Mucosa of rectum (tissue), 2 donors: ENCODE results near the gene TCF12.
A peak's percentile ranks its signal among the peaks of the same experiment; 100 is the strongest.

Experiments
- H3K27ac ChIP-seq, 2 donors: one replicate each; pipeline ENCODE4 v1.7.0; 2013; ENCODE audit warnings: inconsistent platforms in 2 of 2, low read depth in 2 of 2, low read length in 2 of 2
- H3K27me3 ChIP-seq, 2 donors: one replicate each; pipeline ENCODE4 v1.7.0; 2013; ENCODE audit warnings: low read length in 2 of 2; ENCODE audit not compliant: control insufficient read depth in 2 of 2, insufficient read depth in 2 of 2
- H3K36me3 ChIP-seq, 2 donors: one replicate each; pipeline ENCODE4 v1.7.0; 2013; ENCODE audit warnings: low read length in 2 of 2; ENCODE audit not compliant: control insufficient read depth in 2 of 2, insufficient read depth in 2 of 2
- H3K4me1 ChIP-seq, 2 donors: one replicate each; pipeline ENCODE4 v1.7.0; 2013; ENCODE audit warnings: low read length in 2 of 2, mild to moderate bottlenecking in 1 of 2; ENCODE audit not compliant: control insufficient read depth in 2 of 2, insufficient read depth in 2 of 2
- H3K4me3 ChIP-seq, 2 donors: one replicate each; pipeline ENCODE4 v1.7.0; 2013; ENCODE audit warnings: low read length in 2 of 2
- H3K9ac ChIP-seq, 2 donors: one replicate each; pipeline ENCODE4 v1.7.0; 2013; ENCODE audit warnings: low read length in 2 of 2, low read depth in 1 of 2, mild to moderate bottlenecking in 1 of 2
- H3K9me3 ChIP-seq, 2 donors: one replicate each; pipeline ENCODE4 v1.7.0; 2013; ENCODE audit warnings: low read length in 2 of 2; ENCODE audit not compliant: control insufficient read depth in 2 of 2
- donor health status: healthy.
- donor health status: Normal muscosa, but diverticular disease.

The TCF12 gene

DNA sequence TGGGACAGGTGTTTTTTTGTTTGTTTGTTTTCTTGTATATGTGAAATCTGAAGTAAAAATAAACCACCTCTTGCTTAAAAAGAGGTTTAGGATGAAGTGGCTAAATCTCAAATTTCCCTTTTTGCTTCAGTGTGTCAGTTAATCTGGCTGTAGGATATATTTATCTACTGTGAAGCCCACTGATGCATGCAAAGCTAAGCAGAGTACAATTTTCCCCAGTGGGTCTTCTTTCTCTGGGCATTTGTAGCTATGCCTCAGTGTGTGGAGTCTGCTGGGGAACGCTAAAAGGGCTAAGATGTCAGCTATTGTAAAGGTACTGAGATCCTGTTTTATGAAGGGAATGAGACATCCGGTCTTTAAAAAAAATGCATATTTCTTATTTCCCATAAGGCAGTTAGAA is 190.6 kb downstream of the TCF12 start:
- Histone ChIP-seq H3K36me3 (peaks cover 0 to 2% of the 10 kb centered on the region in 2 donors), H3K9ac (no peak overlapping the region), H3K9me3 (no peaks in the 10 kb centered on the region), H3K4me3 (no peak overlapping the region), H3K27ac (no peak overlapping the region), H3K27me3 (no peaks in the 10 kb centered on the region), H3K4me1 (peaks cover 0 to 3% of the 10 kb centered on the region in 2 donors)

DNA sequence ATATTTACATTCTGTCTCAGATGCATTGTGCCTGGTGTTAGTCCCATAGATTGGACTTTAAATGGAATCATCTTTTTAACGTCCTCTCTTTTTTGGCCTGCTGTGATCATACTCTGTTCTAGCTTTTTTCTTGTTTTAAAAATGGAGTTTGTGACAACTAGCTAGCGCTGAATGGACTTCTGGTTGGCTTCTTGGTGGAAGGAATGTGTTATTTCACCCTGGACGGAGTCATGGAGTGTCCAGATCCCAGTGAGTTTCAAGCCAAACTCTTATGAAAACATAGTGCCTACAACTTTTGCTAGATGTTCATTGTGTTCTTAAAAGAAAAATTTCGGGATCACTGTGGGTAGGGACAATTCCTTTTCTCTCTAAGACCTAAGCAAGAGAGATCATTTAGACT is 192.6 kb downstream of the TCF12 start:
- no peaks in the 10 kb centered on the region for H3K36me3 ChIP-seq
- no peak overlapping the region for H3K4me3 ChIP-seq
- peaks cover 0 to 8% of the 10 kb centered on the region in 2 donors for H3K4me1 ChIP-seq
- H3K27ac ChIP-seq: no peak overlapping the region
- H3K9ac ChIP-seq: no peak overlapping the region
- no peaks in the 10 kb centered on the region for H3K27me3 ChIP-seq
- H3K9me3 ChIP-seq: no peaks in the 10 kb centered on the region

DNA sequence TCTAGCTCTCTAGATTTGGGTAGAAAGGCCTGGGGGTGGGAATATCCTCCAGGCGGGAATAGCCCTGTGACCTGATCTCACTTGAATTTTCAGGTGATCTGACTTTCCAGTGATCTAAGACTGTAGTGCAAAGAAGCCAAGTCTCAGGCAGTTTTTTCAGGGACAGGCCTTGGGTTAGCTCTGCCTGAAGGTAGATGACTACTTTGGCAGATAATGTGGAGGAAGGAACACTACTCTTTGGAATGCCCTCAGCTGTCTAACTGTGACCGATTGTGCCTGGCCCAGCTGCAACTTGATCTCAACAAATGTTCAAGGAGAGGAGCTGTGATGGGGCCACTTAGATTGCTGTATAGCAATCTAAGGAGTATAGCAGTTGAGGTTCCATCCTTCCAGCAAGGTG is 193.7 kb downstream of the TCF12 start:
- no peak overlapping the region for H3K9ac ChIP-seq
- no peaks in the 10 kb centered on the region for H3K27me3 ChIP-seq
- H3K9me3 ChIP-seq: no peaks in the 10 kb centered on the region
- H3K4me3 ChIP-seq: no peak overlapping the region
- no peaks in the 10 kb centered on the region for H3K36me3 ChIP-seq
- no peak overlapping the region for H3K27ac ChIP-seq
- peaks cover 0 to 8% of the 10 kb centered on the region in 2 donors for H3K4me1 ChIP-seq

DNA sequence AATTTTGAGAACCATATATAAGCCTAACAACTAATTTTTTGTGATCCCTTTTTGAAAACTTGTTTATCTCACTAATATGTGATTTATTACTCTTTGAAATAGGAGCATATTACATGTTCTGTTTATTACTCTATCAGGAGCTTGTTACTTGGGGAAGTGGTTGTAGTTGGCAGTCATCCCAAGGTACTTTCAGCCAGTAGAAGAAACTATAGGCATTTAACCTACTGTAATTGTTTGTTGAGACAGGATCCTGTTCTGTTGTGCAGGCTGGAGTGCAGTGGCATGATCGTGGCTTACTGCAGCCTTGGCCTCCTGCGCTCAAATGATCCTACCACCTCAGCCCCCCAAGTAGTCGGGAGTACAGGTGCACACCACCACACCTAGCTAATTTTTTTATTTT is 195.6 kb downstream of the TCF12 start:
- Histone ChIP-seq H3K9ac (no peak overlapping the region), H3K27me3 (no peaks in the 10 kb centered on the region), H3K4me3 (no peak overlapping the region), H3K9me3 (no peaks in the 10 kb centered on the region), H3K4me1 (peaks cover 0 to 8% of the 10 kb centered on the region in 2 donors), H3K36me3 (no peaks in the 10 kb centered on the region), H3K27ac (no peak overlapping the region)

DNA sequence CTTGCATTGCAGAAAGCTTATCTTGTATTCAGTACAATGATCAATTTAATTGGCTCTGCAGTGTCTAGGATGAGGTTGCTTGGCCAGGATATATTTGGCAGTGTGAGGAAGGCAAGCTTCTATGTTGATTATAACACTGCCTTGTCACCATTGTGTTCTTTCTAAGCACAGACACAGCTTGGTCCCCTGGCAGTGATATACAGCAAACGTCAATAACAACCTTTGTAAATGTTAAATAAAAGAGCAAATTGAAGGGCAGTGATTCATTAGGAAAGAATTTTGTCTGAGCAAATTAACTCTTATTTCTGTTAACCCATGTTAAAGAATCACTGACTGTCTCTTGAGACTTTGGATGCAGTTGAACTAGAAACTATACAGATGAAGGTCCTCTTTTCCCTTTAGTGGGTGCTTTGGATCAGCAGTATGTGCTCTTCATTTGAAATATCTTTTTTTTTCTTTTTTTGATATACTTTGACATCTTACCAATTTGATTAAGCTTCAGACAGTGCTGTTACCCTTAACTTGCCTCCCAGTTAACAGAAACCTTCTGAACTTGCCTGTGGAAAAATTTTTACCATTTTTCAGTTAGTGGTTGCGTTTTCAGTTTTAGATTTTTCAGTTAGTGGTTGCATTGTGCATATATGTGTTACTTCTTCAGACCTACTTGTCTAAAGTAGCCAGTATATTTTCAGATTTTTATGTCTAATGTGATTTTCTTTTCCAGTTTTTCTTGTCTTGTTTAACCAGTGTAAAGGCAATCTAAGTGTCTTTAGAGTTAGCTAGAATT is 199.8 kb downstream of the TCF12 start:
- no peaks in the 10 kb centered on the region for H3K9me3 ChIP-seq
- H3K27me3 ChIP-seq: no peaks in the 10 kb centered on the region
- peaks cover 0 to 11% of the 10 kb centered on the region in 2 donors for H3K4me1 ChIP-seq
- no peak overlapping the region for H3K27ac ChIP-seq
- no peak overlapping the region for H3K9ac ChIP-seq
- no peaks in the 10 kb centered on the region for H3K36me3 ChIP-seq
- no peak overlapping the region for H3K4me3 ChIP-seq

DNA sequence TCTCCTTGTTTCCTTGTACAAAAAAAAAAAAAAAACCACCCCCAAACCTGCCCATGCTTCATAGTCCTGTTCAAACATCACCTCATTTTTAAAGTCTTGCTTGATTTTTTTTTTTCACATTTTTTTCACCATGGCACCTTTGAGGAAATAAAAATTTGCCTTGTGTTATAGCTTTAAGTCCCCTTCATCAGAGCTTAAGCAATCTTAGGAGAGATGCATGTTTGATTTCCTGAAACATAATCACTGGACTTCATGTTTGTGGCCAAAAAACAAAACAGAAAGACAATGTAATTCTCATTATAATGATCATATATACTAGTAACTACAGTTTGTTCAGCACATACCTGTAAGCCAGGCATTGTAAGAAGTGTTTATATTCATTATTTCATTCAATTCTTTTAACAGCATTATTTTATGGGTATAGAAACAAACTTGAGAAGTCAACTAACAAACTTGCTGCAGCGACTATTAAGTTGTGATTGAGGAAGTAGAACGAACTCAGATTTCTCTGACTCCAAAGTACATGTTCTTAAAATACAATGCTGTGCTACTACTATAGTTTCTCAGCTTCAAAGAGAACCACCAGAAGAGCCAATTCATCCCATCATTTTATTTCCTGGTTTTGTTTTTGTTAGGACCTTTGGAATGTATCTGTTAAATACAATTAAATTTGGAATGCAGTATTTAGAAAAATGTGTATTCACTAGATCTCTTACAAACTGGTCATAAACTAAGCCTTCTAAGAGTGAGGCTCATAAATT is 203.8 kb downstream of the TCF12 start:
- no peaks in the 10 kb centered on the region for H3K9me3 ChIP-seq
- peaks cover 0 to 3% of the 10 kb centered on the region in 2 donors for H3K4me1 ChIP-seq
- H3K4me3 ChIP-seq: no peak overlapping the region
- no peaks in the 10 kb centered on the region for H3K27me3 ChIP-seq
- peaks cover 0 to 2% of the 10 kb centered on the region in 2 donors for H3K36me3 ChIP-seq
- H3K27ac ChIP-seq: peak overlapping the region in 1 of 2 donors; percentile 21
- no peak overlapping the region for H3K9ac ChIP-seq

DNA sequence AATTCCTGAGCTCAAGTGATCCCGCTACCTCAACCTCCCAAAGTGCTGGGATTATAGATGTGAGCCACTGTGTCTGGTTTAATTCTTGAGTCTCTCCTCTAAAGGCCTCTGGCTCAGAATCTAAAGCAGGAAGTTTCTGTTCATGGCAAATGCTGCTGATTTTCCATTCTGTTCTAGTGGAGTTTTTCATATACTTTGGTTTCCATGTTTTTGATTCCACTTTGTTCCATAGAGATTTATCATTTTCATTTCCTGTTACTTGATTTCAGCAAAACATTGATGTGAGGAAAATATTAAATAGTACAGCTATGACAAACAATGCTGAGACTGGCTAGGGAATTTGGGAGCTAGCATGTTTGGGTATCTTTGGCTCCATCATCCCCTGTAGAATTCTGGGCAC is 205.6 kb downstream of the TCF12 start:
- Histone ChIP-seq H3K36me3 (peaks cover 0 to 2% of the 10 kb centered on the region in 2 donors), H3K27me3 (no peaks in the 10 kb centered on the region), H3K9ac (no peak overlapping the region), H3K4me3 (no peak overlapping the region), H3K27ac (no peak overlapping the region), H3K4me1 (peaks cover 0 to 3% of the 10 kb centered on the region in 2 donors), H3K9me3 (no peaks in the 10 kb centered on the region)

DNA sequence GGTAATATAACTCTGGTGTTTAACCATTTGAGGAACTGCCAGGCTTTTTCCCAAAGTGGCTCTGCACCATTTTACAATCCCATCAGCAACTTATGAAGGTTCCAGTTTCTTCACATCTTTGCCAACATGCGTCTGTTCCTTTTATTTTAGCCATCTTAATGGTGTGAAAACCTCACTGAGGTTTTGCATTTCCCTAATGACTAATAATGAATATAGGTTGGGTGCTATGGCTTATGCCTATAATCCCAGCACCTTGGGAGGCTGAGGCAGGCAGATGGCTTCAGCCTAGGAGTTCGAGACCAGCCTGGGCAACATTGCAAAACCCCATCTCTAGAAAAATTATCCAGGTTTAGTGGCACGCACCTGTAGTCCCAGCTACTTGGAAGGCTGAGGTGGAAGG is 210.6 kb downstream of the TCF12 start:
- no peaks in the 10 kb centered on the region for H3K27me3 ChIP-seq
- H3K9ac ChIP-seq: no peak overlapping the region
- no peaks in the 10 kb centered on the region for H3K4me1 ChIP-seq
- H3K27ac ChIP-seq: no peak overlapping the region
- H3K36me3 ChIP-seq: peaks cover 2% of the 10 kb centered on the region in 2 donors
- H3K4me3 ChIP-seq: no peak overlapping the region
- no peaks in the 10 kb centered on the region for H3K9me3 ChIP-seq

DNA sequence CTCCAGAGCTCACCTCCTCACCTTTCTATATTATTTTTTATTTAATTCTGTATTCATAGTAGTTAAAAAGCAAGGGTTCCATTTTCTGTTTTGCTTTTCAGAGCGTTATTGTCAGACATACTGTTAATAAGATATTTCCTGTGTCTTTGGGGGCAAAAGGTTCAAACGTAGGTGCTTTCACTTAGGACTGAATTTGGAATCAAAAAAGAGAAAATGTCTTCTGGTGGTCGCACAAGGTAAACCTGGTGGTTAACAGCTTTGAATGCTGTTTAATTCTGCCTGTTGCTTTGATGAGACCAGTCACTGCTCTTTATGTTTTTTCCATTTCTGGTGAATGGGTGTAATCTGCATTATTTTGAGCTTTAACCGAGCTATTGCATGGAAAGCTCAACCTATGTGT is 212.5 kb downstream of the TCF12 start:
- peaks cover 0 to 2% of the 10 kb centered on the region in 2 donors for H3K36me3 ChIP-seq
- H3K9me3 ChIP-seq: no peaks in the 10 kb centered on the region
- H3K27ac ChIP-seq: no peak overlapping the region
- H3K4me1 ChIP-seq: no peaks in the 10 kb centered on the region
- no peak overlapping the region for H3K9ac ChIP-seq
- H3K4me3 ChIP-seq: no peak overlapping the region
- H3K27me3 ChIP-seq: no peaks in the 10 kb centered on the region

DNA sequence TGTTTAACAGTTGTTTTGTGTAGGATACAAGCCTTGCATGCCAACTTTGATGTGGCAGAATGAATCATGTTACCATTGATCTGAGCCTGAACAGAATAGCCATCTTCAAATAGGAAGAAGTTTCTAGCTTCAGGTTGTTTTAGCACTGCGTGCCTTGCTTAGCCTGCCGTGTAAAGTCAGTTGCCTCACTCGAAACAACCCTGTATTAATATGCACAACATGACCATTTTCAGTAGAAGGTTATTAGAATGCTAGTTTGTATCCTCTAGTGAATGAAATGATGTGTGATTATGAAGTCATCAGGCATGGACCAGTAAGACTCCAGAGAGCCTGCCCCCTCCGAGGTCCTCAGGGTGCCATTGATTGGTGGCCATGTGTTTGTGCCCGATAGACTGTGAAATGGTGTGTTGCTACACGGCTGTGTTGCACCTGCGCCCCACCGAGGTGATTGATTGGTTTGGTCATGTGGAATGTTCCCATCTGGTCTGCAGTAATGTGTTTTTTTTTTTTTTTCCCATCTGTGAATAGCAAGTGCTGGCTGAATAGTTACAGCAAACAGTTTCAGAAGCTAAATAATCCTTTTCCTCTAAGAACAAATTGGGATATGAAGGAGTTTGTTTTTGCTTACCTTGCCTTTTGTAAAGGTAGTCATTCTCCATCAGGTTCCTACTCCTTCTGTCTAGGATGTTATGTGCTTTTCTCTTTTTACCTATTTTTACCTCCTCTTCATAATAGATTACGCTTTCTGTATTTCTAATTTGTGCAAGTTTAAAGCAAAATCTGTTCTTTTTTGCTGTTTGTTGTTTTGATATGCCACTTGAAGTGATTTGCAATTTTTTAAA is 214.9 kb downstream of the TCF12 start:
- H3K27me3 ChIP-seq: no peaks in the 10 kb centered on the region
- H3K9ac ChIP-seq: no peak overlapping the region
- H3K27ac ChIP-seq: no peak overlapping the region
- no peak overlapping the region for H3K4me3 ChIP-seq
- no peaks in the 10 kb centered on the region for H3K9me3 ChIP-seq
- no peaks in the 10 kb centered on the region for H3K4me1 ChIP-seq
- peaks cover 0 to 2% of the 10 kb centered on the region in 2 donors for H3K36me3 ChIP-seq
